HepG2 (cell line): ENCODE measurements around the gene SMAD7. TPM values are rescaled to one million over a fixed set of nuclear protein-coding genes. Genes with fewer than 3 reads are reported as not detected.

Source experiments
- ATAC-seq: fragments of 200-7000 bp; cut with Tn5 transposase; 3 replicates; pipeline ENCODE4 v1.9.1; 2020; ENCODE audit warnings: mild to moderate bottlenecking, moderate library complexity
- BruUV-seq: library from RNA; stranded (reverse); fragments of 400-500 nt; replicated peaks from 2 replicates; lab custom pipeline; 2021; lab: Mats Ljungman, UMichigan
- CTCF ChIA-PET: fragments of 300-600 bp; formaldehyde crosslinking; extraction: SDS; loops from one replicate; lab custom pipeline; 2021; ENCODE audit warnings: low total read pairs, inconsistent platforms, low intra/inter-chr PET ratio; lab: Yijun Ruan, JAX
- POLR2A ChIA-PET: fragments of 350-600 bp; sonication (Branson Sonifier 250); formaldehyde crosslinking; loops from one replicate; lab custom pipeline; 2020; ENCODE audit warnings: antibody characterized with exemption, inconsistent platforms; lab: Yijun Ruan, JAX
- DNase-seq: peaks from one replicate; pipeline ENCODE4 v3.0.0-alpha.2; 2015; ENCODE audit warnings: low spot score
- FAIRE-seq: peaks from 3 replicates; lab custom pipeline; 2011; peaks lifted over from hg19 to GRCh38; lab: Jason Lieb, UNC
- H2AFZ ChIP-seq: one replicate; pipeline ENCODE4 v1.6.1; 2011; ENCODE audit warnings: low read length, inconsistent platforms
- H3K27ac ChIP-seq: fragments of 300-600 bp; 3 replicates; pipeline ENCODE4 v1.8.0; 2011; ENCODE audit warnings: mixed run types, mild to moderate bottlenecking, mixed read lengths, low read length, inconsistent platforms; ENCODE audit not compliant: insufficient read depth; ENCODE audit errors: extremely low read length
- H3K27me3 ChIP-seq, 2 experiments: fragments of 200-600 bp in 1 of 2; 2 replicates in 1 of 2; 3 replicates in 1 of 2; pipeline versions ENCODE4 v1.6.0 to v1.8.0; 2011; ENCODE audit warnings: low read length in 2 of 2, mild to moderate bottlenecking in 2 of 2, moderate library complexity in 2 of 2, inconsistent platforms in 1 of 2; ENCODE audit not compliant: insufficient read depth in 2 of 2, control insufficient read depth in 1 of 2
- H3K36me3 ChIP-seq, 2 experiments: fragments of 200-600 bp in 1 of 2; replicated peaks in 1 of 2; 2 replicates in 1 of 2; 3 replicates in 1 of 2; pipeline versions ENCODE4 v1.5.1 to v1.8.0; 2011; ENCODE audit warnings: low read length in 2 of 2, inconsistent platforms in 1 of 2; ENCODE audit not compliant: insufficient read depth in 2 of 2, control insufficient read depth in 1 of 2
- H3K4me1 ChIP-seq: 2 replicates; pipeline ENCODE4 v1.5.1; 2012; ENCODE audit warnings: low read length, inconsistent platforms; ENCODE audit not compliant: insufficient read depth
- H3K4me2 ChIP-seq: 2 replicates; pipeline ENCODE4 v1.6.0; 2011; ENCODE audit warnings: low read depth, low read length, inconsistent platforms
- H3K4me3 ChIP-seq, 3 experiments: fragments of 200-600 bp in 1 of 3; sonication (generic), shearing (Covaris generic) in 1 of 3; replicated peaks in 1 of 3; 2 replicates each; pipeline ENCODE4 v1.5.1; 2011 to 2016; ENCODE audit warnings: low read length in 3 of 3, inconsistent platforms in 2 of 3, low read depth in 2 of 3, mild to moderate bottlenecking in 2 of 3, control low read depth in 1 of 3, mixed read lengths in 1 of 3; ENCODE audit not compliant: insufficient read depth in 1 of 3
- H3K79me2 ChIP-seq: one replicate; pipeline ENCODE4 v1.6.1; 2011; ENCODE audit warnings: low read length, inconsistent platforms; ENCODE audit not compliant: insufficient read depth
- H3K9ac ChIP-seq: 2 replicates; pipeline ENCODE4 v1.6.0; 2011; ENCODE audit warnings: mild to moderate bottlenecking, low read depth, low read length, inconsistent platforms; ENCODE audit not compliant: insufficient read depth
- H3K9me3 ChIP-seq: 2 replicates; pipeline ENCODE4 v1.5.1; 2012; ENCODE audit warnings: mild to moderate bottlenecking, low read length
- H4K20me1 ChIP-seq: 2 replicates; pipeline ENCODE4 v1.6.0; 2011; ENCODE audit warnings: inconsistent platforms, mild to moderate bottlenecking, low read length, moderate library complexity; ENCODE audit not compliant: insufficient read depth
- ATF3 ChIP-seq: sonication (generic); formaldehyde crosslinking; IDR thresholded peaks from 2 replicates; pipeline ENCODE4 v1.4.0; 2020; ENCODE audit warnings: missing genetic modification reagents
- ATF4 ChIP-seq, 2 experiments: fragments of 450-650 bp in 1 of 2; sonication (generic) in 1 of 2; formaldehyde crosslinking; IDR thresholded peaks; 2 replicates each; pipeline versions ENCODE4 v1.5.0 to v1.8.0; 2020 to 2022; ENCODE audit warnings: mild to moderate bottlenecking in 1 of 2, missing genetic modification reagents in 1 of 2
- ATM ChIP-seq: fragments of 450-650 bp; IDR thresholded peaks from 2 replicates; pipeline ENCODE4 v1.7.1; 2017; ENCODE audit warnings: mild to moderate bottlenecking, borderline replicate concordance
- CEBPB ChIP-seq: IDR thresholded peaks from 2 replicates; pipeline ENCODE4 v1.6.1; 2011; ENCODE audit warnings: low read depth, low read length, improper control_type of control experiment, borderline replicate concordance
- EP300 ChIP-seq, 3 experiments: sonication (generic) in 1 of 3; formaldehyde crosslinking in 1 of 3; IDR thresholded peaks; 2 replicates each; pipeline versions ENCODE4 v1.5.1 to v1.6.1; 2011 to 2020; ENCODE audit warnings: low read depth in 2 of 3, low read length in 2 of 3, borderline replicate concordance in 1 of 3, improper control_type of control experiment in 1 of 3, mild to moderate bottlenecking in 1 of 3, missing genetic modification reagents in 1 of 3, moderate library complexity in 1 of 3
- FOXA3 ChIP-seq: IDR thresholded peaks from 2 replicates; pipeline ENCODE4 v1.6.1; 2016; ENCODE audit warnings: missing genetic modification reagents, missing compliant biosample characterization
- GABPB1 ChIP-seq: IDR thresholded peaks from 2 replicates; pipeline ENCODE4 v1.6.1; 2016; ENCODE audit warnings: mild to moderate bottlenecking, missing genetic modification reagents, moderate library complexity, missing compliant biosample characterization
- GATAD2A ChIP-seq: IDR thresholded peaks from 2 replicates; pipeline ENCODE4 v1.6.1; 2016
- HDAC6 ChIP-seq: fragments of 200-600 bp; sonication (generic); IDR thresholded peaks from 2 replicates; pipeline ENCODE4 v1.7.0; 2017; ENCODE audit warnings: mild to moderate bottlenecking, antibody characterized with exemption, low read length, low read depth
- KDM2A ChIP-seq: sonication (generic); formaldehyde crosslinking; IDR thresholded peaks from 2 replicates; pipeline ENCODE4 v1.4.0; 2020; ENCODE audit warnings: low read depth, missing genetic modification reagents, borderline replicate concordance
- PBX2 ChIP-seq: IDR thresholded peaks from 2 replicates; pipeline ENCODE4 v1.6.1; 2016; ENCODE audit warnings: control low read depth
- PRMT3 ChIP-seq: sonication (generic); formaldehyde crosslinking; IDR thresholded peaks from 2 replicates; pipeline ENCODE4 v1.8.1; 2022; ENCODE audit warnings: low read depth, mild to moderate bottlenecking, moderate library complexity, missing genetic modification reagents, borderline replicate concordance
- RARA ChIP-seq: IDR thresholded peaks from 2 replicates; pipeline ENCODE4 v1.6.1; 2016; ENCODE audit warnings: missing genetic modification reagents, missing compliant biosample characterization
- SAP130 ChIP-seq: IDR thresholded peaks from 2 replicates; pipeline ENCODE4 v1.6.1; 2016; ENCODE audit warnings: low read depth
- ZNF383 ChIP-seq: sonication (generic); formaldehyde crosslinking; IDR thresholded peaks from 2 replicates; pipeline ENCODE4 v1.4.0; 2020; ENCODE audit warnings: missing genetic modification reagents, mild to moderate bottlenecking, borderline replicate concordance
- ZNF687 ChIP-seq: sonication (generic); formaldehyde crosslinking; IDR thresholded peaks from 2 replicates; pipeline ENCODE4 v1.5.1; 2020; ENCODE audit warnings: mild to moderate bottlenecking, missing genetic modification reagents, moderate library complexity
- WGBS: methylation state at CpG from one replicate; pipeline ENCODE4 v1.1.6; 2017; ENCODE audit warnings: low lambda C conversion rate; 5-methylcytosine and 5-hydroxymethylcytosine counted together
- in situ Hi-C: cut with HindIII; loops from 2 replicates; pipeline ENCODE4 v1.10.0; 2017; ENCODE audit warnings: low pct_unique_long_range_greater_than_20kb; ENCODE audit not compliant: extremely low pct_ligation_motif_present
- intact Hi-C: fragments of 100-400 bp; cut with micrococcal nuclease; formaldehyde crosslinking; loops from one replicate; pipeline ENCODE4 v1.10.0; 2022; ENCODE audit not compliant: unreplicated experiment
- polyA plus RNA-seq, 8 experiments: library from polyadenylated mRNA; depleted of rRNA in 3 of 8; stranded (reverse) in 7 of 8; unstranded in 1 of 8; fragments of >200 nt; fragmentation: Illumina TruSeq in 4 of 8; extraction: Trizol in 4 of 8; gene quantifications; 2 replicates each; pipeline versions ENCODE4 v1.2.1 to v1.2.3, GENCODE V29; 2011 to 2016; ENCODE audit warnings: low read depth in 4 of 8, missing spikeins in 1 of 8, mixed read lengths in 1 of 8; ENCODE audit not compliant: insufficient read depth in 1 of 8
- total RNA-seq, 5 experiments: library from RNA; depleted of rRNA; stranded (reverse); fragments of >200 nt; fragmentation: Illumina TruSeq; extraction: Trizol; gene quantifications; 2 replicates each; pipeline ENCODE4 v1.2.3, GENCODE V29; 2016; ENCODE audit warnings: low read depth in 1 of 5

Gene SMAD7
- total and polyA plus RNA-seq, 2 of the 13 experiments (the other 11 are each of a cell fraction or from before 2014, with no cell fraction given) = 17.4 to 24.7 TPM

GRCh38 chr18:48997985-48998831 lies 47.4 kb upstream of the SMAD7 start:
- H3K4me2 ChIP-seq = peak overlapping the region; percentile 13; the same call in 1 of the 2 replicates
- in situ Hi-C loops = no loop called here
- H2AFZ ChIP-seq = no peak overlapping the region
- no peak for FAIRE-seq
- no peaks in the 10 kb centered on the region for H3K79me2 ChIP-seq
- H3K27ac ChIP-seq = no peak overlapping the region
- 29% methylated on average over 9 of the region's 17 CpGs for WGBS
- intact Hi-C loops = no loop called here
- H3K9me3 ChIP-seq = no peaks in the 10 kb centered on the region
- H3K9ac ChIP-seq = no peak overlapping the region
- DNase-seq = peak; percentile 45
- H3K36me3 ChIP-seq = no peaks in the 10 kb centered on the region
- peak; percentile 32 for ATAC-seq
- H3K27me3 ChIP-seq = peaks cover 9 to 57% of the 10 kb centered on the region in 2 experiments; a peak in 4 of 5 replicates
- BruUV-seq = no TSS peak
- H3K4me3 ChIP-seq = no peak overlapping the region
- peaks cover 33% of the 10 kb centered on the region for H3K4me1 ChIP-seq
- ChIA-PET POLR2A (interaction anchor here (1.4 to 1.7 kb wide), 2 partner anchors 9 to 23 kb away, joined by 3 to 5 read pairs; no protein-coding TSS in a partner anchor), CTCF (no interaction called here)
- H4K20me1 ChIP-seq = no peaks in the 10 kb centered on the region
- TF ChIP-seq GABPB1 (CRISPR knock-in tag) (0 out of 2 replicates have a peak, but pooled peaks have one; percentile 13), ATM (no peak), EP300 (IDR thresholded peaks at IDR 0.05; ENCODE audit: low read depth in 2 of 2, low read length in 2 of 2) (no peak), EP300 (CRISPR knock-in tag; IDR thresholded peaks at IDR 0.05; ENCODE audit: borderline replicate concordance) (0 out of 2 replicates have a peak, but pooled peaks have one; percentile 34), SAP130 (CRISPR knock-in tag) (0 out of 2 replicates have a peak, but pooled peaks have one; percentile 21), HDAC6 (no peak), PBX2 (no peak), KDM2A (0 out of 2 replicates have a peak, but pooled peaks have one; percentile 36), ZNF687 (0 out of 2 replicates have a peak, but pooled peaks have one; percentile 24), ATF4 (CRISPR knock-in tag; IDR thresholded peaks at IDR 0.05) (peak in 1 of 2 experiments; percentile 92; a peak in 2 of 4 replicates), FOXA3 (CRISPR knock-in tag) (0 out of 2 replicates have a peak, but pooled peaks have one; percentile 20), CEBPB (peak; percentile 42; the same call in 1 of the 2 replicates), PRMT3 (CRISPR knock-in tag) (no peak), RARA (peak; percentile 41; the same call in 1 of the 2 replicates), GATAD2A (CRISPR knock-in tag) (peak; percentile 65), ATF3 (peak; percentile 63; the same call in 1 of the 2 replicates), ZNF383 (CRISPR knock-in tag) (no peak)
